ENCODE measurements around the gene TAGLN2. TPM values are rescaled to one million over a fixed set of nuclear protein-coding genes. Genes with fewer than 3 reads are reported as not detected.

Gene TAGLN2
- total and polyA plus RNA-seq, 5 donors from 2014 or later, result 503 to 1,055 (median 860) TPM

- Mint-ChIP-seq H3K9me3 (no peaks in the 10 kb centered on the region), H3K36me3 (peaks cover 46% of the 10 kb centered on the region), H3K27ac (peak overlapping the region; percentile 73 to 92 (median 80)), H3K4me1 (peaks cover 19 to 82% (median 44%) of the 10 kb centered on the region in 4 donors), H3K4me3 (no peak overlapping the region), H3K27me3 (no peaks in the 10 kb centered on the region)
- Histone ChIP-seq H3K4me1 (ENCODE audit: control insufficient read depth, insufficient read depth, low read length, poor library complexity, severe bottlenecking) (peaks cover 44% of the 10 kb centered on the region), H3K27me3 (ENCODE audit: control insufficient read depth, insufficient read depth, low read length) (no peaks in the 10 kb centered on the region), H3K4me3 (ENCODE audit: low read depth, low read length) (no peak overlapping the region), H3K9me3 (ENCODE audit: control insufficient read depth in 2 of 2, low read length in 2 of 2) (no peaks in the 10 kb centered on the region), H3K36me3 (ENCODE audit: control insufficient read depth, insufficient read depth, low read length) (peaks cover 46% of the 10 kb centered on the region), H3K27ac (ENCODE audit: insufficient read depth, low read length, poor library complexity, severe bottlenecking) (no peak overlapping the region)
- ATAC-seq (ENCODE audit: low read depth in 2 of 2) (no peak), DNase-seq (no peak)
Measured at GRCh38 chr1:159917533-159918351, 7.6 kb downstream of the TAGLN2 start.

GRCh38 chr1:159916242-159917051 is 8.9 kb downstream of the TAGLN2 start:
- H3K9me3 Mint-ChIP-seq, result peaks cover 0 to 2% (median 0%) of the 10 kb centered on the region in 7 donors
- Histone ChIP-seq H3K4me1 (ENCODE audit: control insufficient read depth, insufficient read depth, low read length, poor library complexity, severe bottlenecking) (peaks cover 44% of the 10 kb centered on the region), H3K9me3 (ENCODE audit: control insufficient read depth in 2 of 2, low read length in 2 of 2) (no peaks in the 10 kb centered on the region), H3K36me3 (ENCODE audit: control insufficient read depth, insufficient read depth, low read length) (peaks cover 46% of the 10 kb centered on the region), H3K27ac (ENCODE audit: insufficient read depth, low read length, poor library complexity, severe bottlenecking) (peak overlapping the region; percentile 34), H3K4me3 (ENCODE audit: low read depth, low read length) (no peak overlapping the region), H3K27me3 (ENCODE audit: control insufficient read depth, insufficient read depth, low read length) (no peaks in the 10 kb centered on the region)
- H3K36me3 Mint-ChIP-seq, result peaks cover 43% of the 10 kb centered on the region
- H3K4me1 Mint-ChIP-seq, result peaks cover 25 to 82% (median 44%) of the 10 kb centered on the region in 4 donors
- no peak for DNase-seq
- H3K4me3 Mint-ChIP-seq, result peak overlapping the region in 2 of 4 donors; percentile 2 to 61
- peak overlapping the region; percentile 45 to 95 (median 80) for H3K27ac Mint-ChIP-seq
- no peaks in the 10 kb centered on the region for H3K27me3 Mint-ChIP-seq
- no peak for ATAC-seq (ENCODE audit: low read depth in 2 of 2)

GRCh38 chr1:159915571-159916241 is 9.6 kb downstream of the TAGLN2 start:
- DNase-seq, result no peak
- no peaks in the 10 kb centered on the region for H3K27me3 Mint-ChIP-seq
- peaks cover 40% of the 10 kb centered on the region for H3K36me3 ChIP-seq (ENCODE audit: control insufficient read depth, insufficient read depth, low read length)
- H3K4me1 ChIP-seq (ENCODE audit: control insufficient read depth, insufficient read depth, low read length, poor library complexity, severe bottlenecking), result peaks cover 44% of the 10 kb centered on the region
- peak overlapping the region; percentile 58 to 95 (median 80) for H3K27ac Mint-ChIP-seq
- H3K27me3 ChIP-seq (ENCODE audit: control insufficient read depth, insufficient read depth, low read length), result no peaks in the 10 kb centered on the region
- peak overlapping the region in 2 of 4 donors; percentile 42 to 82 for H3K4me3 Mint-ChIP-seq
- H3K36me3 Mint-ChIP-seq, result peaks cover 36% of the 10 kb centered on the region
- no peak for ATAC-seq (ENCODE audit: low read depth in 2 of 2)
- H3K27ac ChIP-seq (ENCODE audit: insufficient read depth, low read length, poor library complexity, severe bottlenecking), result peak overlapping the region; percentile 34
- H3K9me3 ChIP-seq (ENCODE audit: control insufficient read depth in 2 of 2, low read length in 2 of 2), result no peaks in the 10 kb centered on the region
- no peak overlapping the region for H3K4me3 ChIP-seq (ENCODE audit: low read depth, low read length)
- H3K9me3 Mint-ChIP-seq, result peaks cover 0 to 2% (median 0%) of the 10 kb centered on the region in 7 donors
- peaks cover 20 to 82% (median 45%) of the 10 kb centered on the region in 4 donors for H3K4me1 Mint-ChIP-seq

GRCh38 chr1:159914252-159915018 is 10.9 kb downstream of the TAGLN2 start:
- Histone ChIP-seq H3K27ac (ENCODE audit: insufficient read depth, low read length, poor library complexity, severe bottlenecking) (no peak overlapping the region), H3K27me3 (ENCODE audit: control insufficient read depth, insufficient read depth, low read length) (no peaks in the 10 kb centered on the region), H3K36me3 (ENCODE audit: control insufficient read depth, insufficient read depth, low read length) (peaks cover 27% of the 10 kb centered on the region), H3K4me1 (ENCODE audit: control insufficient read depth, insufficient read depth, low read length, poor library complexity, severe bottlenecking) (peaks cover 51% of the 10 kb centered on the region), H3K4me3 (ENCODE audit: low read depth, low read length) (no peak overlapping the region), H3K9me3 (ENCODE audit: control insufficient read depth in 2 of 2, low read length in 2 of 2) (no peaks in the 10 kb centered on the region)
- DNase-seq (no peak), ATAC-seq (ENCODE audit: low read depth in 2 of 2) (no peak)
- Mint-ChIP-seq H3K36me3 (peaks cover 29% of the 10 kb centered on the region), H3K4me1 (peaks cover 18 to 84% (median 52%) of the 10 kb centered on the region in 4 donors), H3K4me3 (peak overlapping the region in 2 of 4 donors; percentile 28 to 82), H3K9me3 (peaks cover 0 to 2% (median 0%) of the 10 kb centered on the region in 7 donors), H3K27ac (peak overlapping the region in 2 of 3 donors; percentile 95 to 99), H3K27me3 (no peaks in the 10 kb centered on the region)

- Histone ChIP-seq H3K4me3 (ENCODE audit: low read depth, low read length) (no peak overlapping the region), H3K27me3 (ENCODE audit: control insufficient read depth, insufficient read depth, low read length) (no peaks in the 10 kb centered on the region), H3K27ac (ENCODE audit: insufficient read depth, low read length, poor library complexity, severe bottlenecking) (no peak overlapping the region), H3K4me1 (ENCODE audit: control insufficient read depth, insufficient read depth, low read length, poor library complexity, severe bottlenecking) (peaks cover 53% of the 10 kb centered on the region), H3K9me3 (ENCODE audit: control insufficient read depth in 2 of 2, low read length in 2 of 2) (no peaks in the 10 kb centered on the region), H3K36me3 (ENCODE audit: control insufficient read depth, insufficient read depth, low read length) (peaks cover 19% of the 10 kb centered on the region)
- ATAC-seq (ENCODE audit: low read depth in 2 of 2), result no peak
- Mint-ChIP-seq H3K4me1 (peaks cover 18 to 79% (median 54%) of the 10 kb centered on the region in 4 donors), H3K27me3 (no peaks in the 10 kb centered on the region), H3K4me3 (peak overlapping the region in 2 of 4 donors; percentile 28 to 82), H3K27ac (peak overlapping the region; percentile 72 to 99 (median 95)), H3K9me3 (peaks cover 0 to 2% (median 0%) of the 10 kb centered on the region in 7 donors), H3K36me3 (peaks cover 24% of the 10 kb centered on the region)
- no peak for DNase-seq
Measured at GRCh38 chr1:159913451-159914192, 11.7 kb downstream of the TAGLN2 start.

GRCh38 chr1:159911326-159912070 is 13.8 kb downstream of the TAGLN2 start:
- peaks cover 19 to 83% (median 62%) of the 10 kb centered on the region in 4 donors for H3K4me1 Mint-ChIP-seq
- no peaks in the 10 kb centered on the region for H3K27me3 ChIP-seq (ENCODE audit: control insufficient read depth, insufficient read depth, low read length)
- H3K36me3 ChIP-seq (ENCODE audit: control insufficient read depth, insufficient read depth, low read length), result peaks cover 2% of the 10 kb centered on the region
- peak overlapping the region; percentile 71 for H3K4me3 ChIP-seq (ENCODE audit: low read depth, low read length)
- peak overlapping the region; percentile 17 to 82 (median 78) for H3K4me3 Mint-ChIP-seq
- ATAC-seq (ENCODE audit: low read depth in 2 of 2) (no peak), DNase-seq (no peak)
- H3K9me3 ChIP-seq (ENCODE audit: control insufficient read depth in 2 of 2, low read length in 2 of 2), result no peaks in the 10 kb centered on the region
- peaks cover 12% of the 10 kb centered on the region for H3K36me3 Mint-ChIP-seq
- peaks cover 50% of the 10 kb centered on the region for H3K4me1 ChIP-seq (ENCODE audit: control insufficient read depth, insufficient read depth, low read length, poor library complexity, severe bottlenecking)
- H3K27ac Mint-ChIP-seq, result peak overlapping the region; percentile 80 to 99 (median 95)
- peaks cover 0 to 2% (median 0%) of the 10 kb centered on the region in 7 donors for H3K9me3 Mint-ChIP-seq
- peak overlapping the region; percentile 90 for H3K27ac ChIP-seq (ENCODE audit: insufficient read depth, low read length, poor library complexity, severe bottlenecking)
- no peaks in the 10 kb centered on the region for H3K27me3 Mint-ChIP-seq
